ENCODE data around the gene PLK1. TPM values are rescaled to one million over a fixed set of nuclear protein-coding genes. Genes with fewer than 3 reads are reported as not detected.

Gene PLK1
- total and polyA plus RNA-seq, 2 of the 13 experiments (the other 11 are each of a cell fraction or from before 2014, with no cell fraction given), result 71.5 to 76.3 TPM

- TF ChIP-seq ONECUT2 (CRISPR knock-in tag; IDR thresholded peaks at IDR 0.05) (peak; percentile 64), NCOA1 (CRISPR knock-in tag; IDR thresholded peaks at IDR 0.05) (no peak; the same call in 1 of the 2 replicates), RAD21 (CRISPR knock-in tag; IDR thresholded peaks at IDR 0.05) (peak; percentile 62), SUZ12 (IDR thresholded peaks at IDR 0.05; ENCODE audit: low read depth, low read length) (no peak), CHCHD3 (CRISPR knock-in tag; IDR thresholded peaks at IDR 0.05) (0 out of 2 replicates have a peak, but pooled peaks have one; percentile 17), MTF2 (CRISPR knock-in tag; IDR thresholded peaks at IDR 0.05; ENCODE audit: borderline replicate concordance) (peak; percentile 80; the same call in 1 of the 2 replicates), RFXAP (CRISPR knock-in tag; IDR thresholded peaks at IDR 0.05; ENCODE audit: borderline replicate concordance) (peak; percentile 95), ZKSCAN8 (CRISPR knock-in tag; IDR thresholded peaks at IDR 0.05; ENCODE audit: borderline replicate concordance) (no peak; the same call in 1 of the 2 replicates), ZNF33A (CRISPR knock-in tag; IDR thresholded peaks at IDR 0.05; ENCODE audit: borderline replicate concordance) (no peak; the same call in 1 of the 2 replicates), MLX (CRISPR knock-in tag; IDR thresholded peaks at IDR 0.05) (no peak), NR2F1 (CRISPR knock-in tag; IDR thresholded peaks at IDR 0.05) (peak; percentile 2 to 59; a peak in 1 of 4 replicates), TGIF2 (CRISPR knock-in tag; IDR thresholded peaks at IDR 0.05) (peak; percentile 43), NFE2L1 (CRISPR knock-in tag; IDR thresholded peaks at IDR 0.05; ENCODE audit: borderline replicate concordance) (peak; percentile 73; the same call in 1 of the 2 replicates), ZNF800 (CRISPR knock-in tag; IDR thresholded peaks at IDR 0.05) (peak; percentile 96), HOXA9 (CRISPR knock-in tag; IDR thresholded peaks at IDR 0.05; ENCODE audit: borderline replicate concordance) (no peak; the same call in 1 of the 2 replicates), IRF2 (CRISPR knock-in tag; IDR thresholded peaks at IDR 0.05) (peak; percentile 97), KAT7 (CRISPR knock-in tag; IDR thresholded peaks at IDR 0.05; ENCODE audit: borderline replicate concordance) (no peak; the same call in 1 of the 2 replicates), HNRNPK (IDR thresholded peaks at IDR 0.05; ENCODE audit: low read depth, low read length, poor library complexity, severe bottlenecking) (peak; percentile 61), ATF3 (CRISPR knock-in tag; IDR thresholded peaks at IDR 0.05) (no peak), JUND (CRISPR knock-in tag; IDR thresholded peaks at IDR 0.05) (no peak; the same call in 1 of the 2 replicates), ZNF343 (CRISPR knock-in tag; IDR thresholded peaks at IDR 0.05) (peak; percentile 50; the same call in 1 of the 2 replicates), ZNF780A (CRISPR knock-in tag; IDR thresholded peaks at IDR 0.05) (peak; percentile 39; the same call in 1 of the 2 replicates)
- TF ChIP-seq, protein P1, sequence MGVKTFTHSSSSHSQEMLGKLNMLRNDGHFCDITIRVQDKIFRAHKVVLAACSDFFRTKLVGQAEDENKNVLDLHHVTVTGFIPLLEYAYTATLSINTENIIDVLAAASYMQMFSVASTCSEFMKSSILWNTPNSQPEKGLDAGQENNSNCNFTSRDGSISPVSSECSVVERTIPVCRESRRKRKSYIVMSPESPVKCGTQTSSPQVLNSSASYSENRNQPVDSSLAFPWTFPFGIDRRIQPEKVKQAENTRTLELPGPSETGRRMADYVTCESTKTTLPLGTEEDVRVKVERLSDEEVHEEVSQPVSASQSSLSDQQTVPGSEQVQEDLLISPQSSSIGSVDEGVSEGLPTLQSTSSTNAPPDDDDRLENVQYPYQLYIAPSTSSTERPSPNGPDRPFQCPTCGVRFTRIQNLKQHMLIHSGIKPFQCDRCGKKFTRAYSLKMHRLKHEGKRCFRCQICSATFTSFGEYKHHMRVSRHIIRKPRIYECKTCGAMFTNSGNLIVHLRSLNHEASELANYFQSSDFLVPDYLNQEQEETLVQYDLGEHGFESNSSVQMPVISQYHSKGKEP (CRISPR knock-in tag; IDR thresholded peaks at IDR 0.05), result peak; percentile 14; the same call in 1 of the 2 replicates
- TF ChIP-seq, protein P2, sequence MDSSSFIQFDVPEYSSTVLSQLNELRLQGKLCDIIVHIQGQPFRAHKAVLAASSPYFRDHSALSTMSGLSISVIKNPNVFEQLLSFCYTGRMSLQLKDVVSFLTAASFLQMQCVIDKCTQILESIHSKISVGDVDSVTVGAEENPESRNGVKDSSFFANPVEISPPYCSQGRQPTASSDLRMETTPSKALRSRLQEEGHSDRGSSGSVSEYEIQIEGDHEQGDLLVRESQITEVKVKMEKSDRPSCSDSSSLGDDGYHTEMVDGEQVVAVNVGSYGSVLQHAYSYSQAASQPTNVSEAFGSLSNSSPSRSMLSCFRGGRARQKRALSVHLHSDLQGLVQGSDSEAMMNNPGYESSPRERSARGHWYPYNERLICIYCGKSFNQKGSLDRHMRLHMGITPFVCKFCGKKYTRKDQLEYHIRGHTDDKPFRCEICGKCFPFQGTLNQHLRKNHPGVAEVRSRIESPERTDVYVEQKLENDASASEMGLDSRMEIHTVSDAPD (CRISPR knock-in tag; IDR thresholded peaks at IDR 0.05), result peak; percentile 82
Observed at GRCh38 chr16:23640931-23641765, 37.5 kb upstream of the PLK1 start, which contains the start of the genes DCTN5 and PALB2 (continued).

Measured in HepG2 (cell line).